Measurements from ENCODE around the gene TRPM2.

TRPM2 gene

DNA sequence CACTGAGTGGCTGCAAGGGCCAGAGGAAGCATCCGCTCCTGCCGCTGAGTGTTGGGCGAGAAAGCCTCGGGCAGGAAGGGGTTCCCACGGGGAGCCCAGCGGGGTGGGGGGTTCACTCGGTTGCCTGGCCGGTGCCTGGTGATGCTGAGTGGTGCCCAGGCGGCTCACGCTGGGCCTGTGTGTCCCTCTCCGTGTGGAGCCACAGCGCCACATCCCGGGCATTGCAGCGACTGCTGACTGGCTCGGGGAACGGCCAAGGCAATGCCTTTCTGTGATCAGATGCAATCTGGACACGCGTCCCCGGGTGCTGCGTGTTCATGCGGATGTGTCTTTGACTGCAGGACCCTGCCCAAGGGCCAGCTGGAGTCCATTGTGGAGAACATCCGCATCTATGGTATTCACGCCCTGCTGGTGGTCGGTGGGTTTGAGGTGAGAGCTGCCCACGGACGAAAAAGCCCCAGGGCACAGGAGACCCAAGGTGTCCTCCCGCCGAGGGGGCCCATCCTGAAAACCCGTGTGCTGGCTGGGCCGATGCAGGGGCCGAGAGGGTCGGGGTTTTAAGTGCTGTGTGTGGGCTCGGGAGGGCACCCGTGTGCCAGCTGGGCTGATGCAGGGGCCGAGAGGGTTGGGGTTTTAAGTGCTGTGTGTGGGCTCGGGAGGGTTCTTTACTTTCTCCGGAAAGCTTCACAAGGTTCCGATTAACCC lies 30.6 kb upstream of the TRPM2 start:
- DNase-seq (ENCODE audit: low read depth in 2 of 2, low spot score in 1 of 2), result no peak

DNA sequence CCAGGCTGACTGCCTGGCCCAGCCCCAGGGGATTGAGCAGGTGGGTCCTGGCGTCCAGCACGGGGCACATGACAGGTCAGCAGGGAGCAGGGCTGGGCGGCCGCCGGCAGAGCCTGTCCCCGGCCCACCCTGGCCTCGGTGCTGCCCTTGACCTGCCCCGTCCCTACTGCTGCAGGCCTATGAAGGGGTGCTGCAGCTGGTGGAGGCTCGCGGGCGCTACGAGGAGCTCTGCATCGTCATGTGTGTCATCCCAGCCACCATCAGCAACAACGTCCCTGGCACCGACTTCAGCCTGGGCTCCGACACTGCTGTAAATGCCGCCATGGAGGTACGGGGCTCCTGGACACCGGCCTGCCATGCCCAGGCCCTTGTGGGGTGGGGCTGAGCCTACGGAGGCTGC lies 29.8 kb upstream of the TRPM2 start:
- DNase-seq (ENCODE audit: low read depth in 2 of 2, low spot score in 1 of 2), result no peak

DNA sequence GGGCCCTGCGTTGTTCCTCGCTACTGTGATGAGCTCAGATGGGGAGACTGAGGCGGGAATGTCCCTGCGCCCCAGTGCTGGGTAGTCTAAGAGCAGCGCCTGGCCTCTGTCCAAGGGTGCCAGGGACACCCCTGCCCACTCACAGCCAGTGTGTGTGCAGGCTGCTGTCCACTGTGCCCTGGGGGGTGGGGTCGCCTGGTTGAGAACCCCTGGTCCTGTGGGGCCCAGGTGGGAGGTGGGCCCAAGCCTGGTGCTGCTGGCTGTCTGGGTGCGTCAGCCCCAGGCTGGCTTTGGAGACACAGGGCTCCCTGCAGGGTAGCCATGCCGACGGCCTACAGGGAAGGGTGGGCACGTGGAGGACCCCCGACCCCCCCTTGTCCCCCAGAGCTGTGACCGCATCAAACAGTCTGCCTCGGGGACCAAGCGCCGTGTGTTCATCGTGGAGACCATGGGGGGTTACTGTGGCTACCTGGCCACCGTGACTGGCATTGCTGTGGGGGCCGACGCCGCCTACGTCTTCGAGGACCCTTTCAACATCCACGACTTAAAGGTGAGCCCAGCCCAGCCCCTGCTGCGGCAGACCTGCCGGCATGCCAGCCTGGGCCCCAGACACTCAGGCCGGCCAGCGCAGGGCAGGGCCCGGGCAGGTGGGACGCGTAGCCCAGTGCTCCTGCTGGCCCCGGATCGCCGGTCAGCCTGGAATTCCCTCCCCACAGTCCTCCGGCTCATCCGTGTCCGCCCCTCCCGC lies 29.1 kb upstream of the TRPM2 start:
- no peak for DNase-seq (ENCODE audit: low read depth in 2 of 2, low spot score in 1 of 2)

DNA sequence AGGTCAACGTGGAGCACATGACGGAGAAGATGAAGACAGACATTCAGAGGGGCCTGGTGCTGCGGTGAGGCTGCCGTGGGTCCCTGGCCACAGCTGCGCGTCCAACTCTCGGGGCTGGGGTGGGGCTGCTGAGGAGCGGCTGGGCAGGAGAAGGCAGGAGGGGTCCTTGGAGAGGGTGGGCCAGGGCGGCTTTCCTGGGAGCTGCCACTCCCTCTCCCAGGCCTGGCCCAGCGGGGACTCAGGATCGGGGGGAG lies 28.6 kb upstream of the TRPM2 start:
- DNase-seq (ENCODE audit: low read depth in 2 of 2, low spot score in 1 of 2), result no peak

DNA sequence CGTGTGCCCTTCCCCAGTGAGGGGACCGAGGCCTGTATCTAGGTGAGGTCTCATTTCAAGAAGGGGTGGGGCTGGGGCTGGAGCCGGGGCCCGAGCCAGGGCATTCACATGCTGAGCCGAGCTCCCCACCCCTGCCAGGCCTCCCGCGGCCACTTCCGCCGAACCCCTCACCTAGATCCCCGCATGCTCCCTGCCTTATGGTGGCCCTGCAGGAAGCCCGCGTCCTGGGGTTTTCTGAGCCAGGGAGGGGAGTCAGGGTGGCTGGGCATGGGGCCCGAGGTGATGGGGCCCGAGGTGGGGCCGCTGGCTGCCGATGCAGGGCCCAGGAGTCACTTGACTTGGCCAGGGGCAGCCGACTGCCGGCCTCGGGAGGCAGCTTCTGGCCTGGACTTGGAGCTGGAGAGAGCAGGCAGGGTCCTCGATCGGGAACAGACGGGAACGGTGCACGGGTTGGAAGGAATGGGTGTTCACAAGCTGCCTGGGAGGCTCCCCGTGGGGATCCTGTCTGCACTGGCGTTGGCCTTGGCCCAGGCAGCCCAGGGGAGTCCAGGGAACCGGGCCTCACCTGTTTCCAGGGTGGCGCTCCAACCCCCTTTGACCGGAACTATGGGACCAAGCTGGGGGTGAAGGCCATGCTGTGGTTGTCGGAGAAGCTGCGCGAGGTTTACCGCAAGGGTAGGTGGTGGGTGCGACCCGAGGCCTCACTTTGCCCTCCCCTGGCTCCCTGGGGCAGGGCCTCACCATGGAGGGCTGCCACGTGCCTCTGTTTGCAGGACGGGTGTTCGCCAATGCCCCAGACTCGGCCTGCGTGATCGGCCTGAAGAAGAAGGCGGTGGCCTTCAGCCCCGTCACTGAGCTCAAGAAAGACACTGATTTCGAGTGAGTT lies 27.8 kb upstream of the TRPM2 start:
- DNase-seq (ENCODE audit: low read depth in 2 of 2, low spot score in 1 of 2), result no peak

DNA sequence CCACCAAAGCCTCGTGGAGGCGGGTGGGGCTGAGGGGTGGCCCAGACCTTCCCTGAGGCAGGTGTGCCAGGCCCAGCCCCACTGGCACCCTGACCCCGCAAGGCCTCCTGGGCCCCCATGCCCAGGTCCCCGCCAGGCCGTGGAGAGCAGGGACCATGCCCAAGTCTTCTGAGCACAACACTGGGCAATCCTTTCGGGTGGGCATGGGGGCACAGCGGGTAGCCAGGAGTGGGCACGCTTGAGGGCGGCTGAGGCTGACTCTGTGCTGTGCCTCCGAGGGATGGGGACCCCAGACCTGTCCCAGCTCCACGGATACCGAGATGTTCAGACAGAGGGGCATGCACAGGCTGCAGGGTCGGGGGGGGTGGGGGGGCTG lies 27.2 kb upstream of the TRPM2 start:
- no peak for DNase-seq (ENCODE audit: low read depth in 2 of 2, low spot score in 1 of 2)

DNA sequence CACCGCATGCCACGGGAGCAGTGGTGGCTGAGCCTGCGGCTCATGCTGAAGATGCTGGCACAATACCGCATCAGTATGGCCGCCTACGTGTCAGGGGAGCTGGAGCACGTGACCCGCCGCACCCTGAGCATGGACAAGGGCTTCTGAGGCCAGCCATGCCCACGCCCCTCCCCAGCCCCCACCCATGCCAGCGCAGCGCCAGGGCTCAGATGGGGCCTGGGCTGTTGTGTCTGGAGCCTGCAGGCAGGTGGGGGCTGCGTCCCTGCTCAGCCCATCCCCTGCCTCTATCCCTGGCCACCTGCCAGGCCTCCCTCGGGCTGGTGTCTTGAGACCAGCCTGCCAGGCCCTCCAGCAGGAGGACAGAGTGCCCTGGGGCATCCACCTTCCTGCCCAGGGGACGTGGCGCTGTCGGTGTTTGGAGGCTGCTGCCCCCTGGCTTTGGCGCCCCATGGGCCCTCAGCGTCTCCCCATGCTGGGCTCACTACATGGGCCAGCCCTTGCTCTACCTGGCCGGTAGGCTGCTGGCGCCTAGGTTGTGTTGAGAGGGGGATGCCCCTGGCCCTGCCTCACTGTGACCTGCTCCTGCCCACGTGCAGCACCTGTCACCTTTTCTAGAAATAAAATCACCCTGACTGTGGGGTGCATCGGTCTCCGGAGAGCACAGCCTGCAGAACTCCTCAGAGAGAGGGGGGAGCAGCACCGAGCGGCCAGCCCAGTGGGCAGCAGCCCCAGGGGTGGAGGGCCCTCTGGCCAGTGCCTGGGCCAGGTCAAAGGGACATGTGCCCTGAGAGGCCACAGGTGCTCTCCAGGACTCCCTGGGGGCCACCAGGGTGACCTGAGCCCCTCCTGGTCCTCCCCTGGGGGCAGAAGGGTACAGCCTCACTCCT lies 26.5 kb upstream of the TRPM2 start:
- DNase-seq (ENCODE audit: low read depth in 2 of 2, low spot score in 1 of 2), result no peak

DNA sequence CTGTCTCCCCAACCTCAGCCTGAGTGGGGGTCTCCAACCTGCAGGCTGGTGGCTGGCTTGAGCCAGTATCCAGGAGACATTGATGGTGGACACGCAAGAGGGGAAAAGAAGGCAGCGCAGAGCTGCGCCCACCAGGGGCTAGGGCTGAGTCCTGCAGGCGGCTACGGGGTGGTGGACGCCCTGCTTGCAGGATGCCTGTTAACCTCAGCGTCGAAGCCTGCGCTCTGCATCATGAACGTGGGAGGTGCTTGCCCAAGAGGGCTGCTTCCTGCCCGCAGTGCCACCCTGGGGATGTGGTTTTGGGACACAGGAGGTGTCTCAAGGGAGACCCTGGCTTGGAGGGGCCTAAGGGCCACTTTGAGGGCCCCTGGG lies 25.8 kb upstream of the TRPM2 start:
- DNase-seq (ENCODE audit: low read depth in 2 of 2, low spot score in 1 of 2), result no peak

DNA sequence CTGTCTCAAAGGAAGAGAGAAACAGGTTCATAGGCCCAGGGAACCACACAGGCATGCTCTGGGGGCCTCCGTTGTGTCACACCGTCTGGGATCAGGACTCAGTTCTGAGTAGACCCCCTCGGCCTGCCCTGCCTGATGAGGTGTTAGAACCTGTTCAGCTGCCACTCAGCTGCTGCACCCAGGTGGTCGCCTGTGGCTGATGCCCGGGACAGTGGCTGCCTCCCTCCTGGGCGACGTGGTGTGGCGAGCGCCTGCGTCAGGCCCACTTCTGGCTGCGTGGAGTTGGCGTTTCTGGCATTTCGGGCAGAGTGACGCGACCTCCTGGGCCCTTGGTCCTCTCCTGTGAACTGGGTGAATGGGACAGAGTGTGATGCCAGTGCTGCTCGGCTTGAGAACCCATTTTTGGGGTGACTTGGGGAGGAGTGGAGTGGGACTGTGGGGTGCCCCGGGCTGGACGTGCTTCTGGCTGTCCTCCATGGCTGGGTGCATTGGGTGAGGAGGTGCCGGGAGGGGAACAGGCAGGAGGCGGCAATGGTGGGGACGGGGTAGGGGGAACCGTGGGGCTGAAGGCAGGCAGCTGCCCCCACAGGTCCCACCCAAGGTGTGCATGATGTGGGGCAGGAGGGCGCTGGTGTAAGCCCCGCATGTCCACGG lies 25.1 kb upstream of the TRPM2 start:
- no peak for DNase-seq (ENCODE audit: low read depth in 2 of 2, low spot score in 1 of 2)

DNA sequence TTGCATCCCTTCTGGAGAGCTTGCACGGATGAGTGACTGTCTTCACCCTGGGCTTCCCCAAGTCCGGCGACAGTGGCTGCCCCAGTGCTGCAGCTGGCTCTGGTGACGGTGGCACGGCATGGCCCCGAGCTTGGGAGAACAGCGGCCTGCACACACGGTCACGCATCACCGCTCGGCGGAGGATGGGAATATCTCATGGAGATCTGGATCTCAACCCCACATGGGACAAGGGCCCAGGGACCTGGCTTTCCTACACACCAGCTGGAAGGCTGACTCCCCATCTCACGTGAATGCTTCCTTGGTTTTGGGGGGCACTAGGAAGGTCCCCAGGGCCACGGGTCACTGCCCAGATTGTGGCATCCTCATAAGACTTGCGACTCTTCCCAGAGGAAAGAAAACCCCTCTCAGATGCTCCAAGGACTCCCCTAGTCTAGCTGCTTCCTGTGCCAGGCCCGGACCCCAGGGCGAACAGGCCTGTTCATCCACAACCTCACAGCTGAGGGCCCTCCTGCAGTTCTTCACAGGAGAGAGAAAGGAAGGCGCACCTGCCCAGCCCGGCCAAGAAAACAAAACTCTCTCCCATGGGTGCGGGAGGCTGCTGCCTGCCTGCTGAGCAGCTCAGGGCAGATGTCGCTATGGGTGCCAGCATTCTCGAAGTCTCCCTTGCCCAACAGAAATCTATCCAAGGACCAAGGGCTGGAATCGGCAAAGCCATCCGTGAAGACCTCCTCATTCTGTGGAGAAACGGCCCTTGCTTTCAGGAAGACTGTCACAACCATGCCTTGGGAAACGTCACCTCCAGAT lies 24.1 kb upstream of the TRPM2 start:
- DNase-seq (ENCODE audit: low read depth in 2 of 2, low spot score in 1 of 2), result no peak

DNA sequence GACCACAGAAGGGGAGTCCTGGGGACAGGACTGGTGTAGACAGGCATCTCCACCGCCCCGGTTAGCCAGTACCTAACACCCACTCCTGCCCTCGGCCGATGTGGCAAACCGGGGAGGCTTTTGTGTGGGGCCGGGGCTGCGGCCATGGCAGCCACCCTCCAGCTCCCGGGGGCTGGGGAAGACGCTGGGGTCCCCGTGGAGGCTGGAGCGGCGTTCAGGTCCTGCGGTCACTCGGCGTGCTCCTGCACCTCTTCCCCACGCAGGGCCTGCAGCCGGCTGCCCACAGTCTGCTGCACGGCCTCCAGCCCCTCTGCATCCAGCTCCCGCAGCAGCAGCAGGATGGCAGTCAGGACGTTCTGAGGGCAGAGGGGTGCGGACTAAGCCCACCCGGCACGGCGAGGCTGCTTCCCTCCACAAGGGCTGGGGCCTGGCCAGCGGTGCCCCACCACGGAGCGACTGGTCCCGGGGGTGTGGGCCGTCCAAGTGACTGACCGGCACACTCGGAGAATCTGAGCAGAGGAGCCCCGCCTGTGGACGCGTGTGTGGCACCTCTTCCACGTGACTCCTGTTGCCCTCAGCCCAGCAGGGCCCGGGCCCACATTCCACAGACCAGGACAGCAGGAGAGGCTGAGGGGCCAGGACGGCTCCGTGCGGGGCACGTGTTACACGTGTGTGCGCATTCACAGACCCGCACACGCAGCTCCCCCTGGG lies 23.3 kb upstream of the TRPM2 start:
- no peak for DNase-seq (ENCODE audit: low read depth in 2 of 2, low spot score in 1 of 2)

DNA sequence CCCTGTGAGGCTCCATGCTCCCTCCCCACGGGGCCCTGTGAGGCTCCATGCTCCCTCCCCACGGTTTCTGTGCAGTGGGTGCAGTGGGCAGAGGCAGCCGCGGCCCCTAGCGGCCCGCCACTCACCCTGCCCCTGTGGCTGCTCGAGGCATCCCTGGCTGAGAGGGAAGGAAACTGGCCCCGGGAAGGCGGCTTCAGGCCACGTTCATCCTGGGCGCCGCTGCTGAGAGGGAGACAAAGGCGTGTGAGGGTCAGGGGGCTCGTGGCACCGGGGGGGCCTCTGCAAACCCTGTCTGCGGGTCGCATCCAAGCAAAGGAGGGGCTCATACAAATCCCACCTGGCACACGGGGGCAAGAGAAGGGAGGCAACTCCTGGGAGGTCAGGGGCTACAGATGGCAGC lies 22.7 kb upstream of the TRPM2 start:
- DNase-seq (ENCODE audit: low read depth in 2 of 2, low spot score in 1 of 2), result no peak

DNA sequence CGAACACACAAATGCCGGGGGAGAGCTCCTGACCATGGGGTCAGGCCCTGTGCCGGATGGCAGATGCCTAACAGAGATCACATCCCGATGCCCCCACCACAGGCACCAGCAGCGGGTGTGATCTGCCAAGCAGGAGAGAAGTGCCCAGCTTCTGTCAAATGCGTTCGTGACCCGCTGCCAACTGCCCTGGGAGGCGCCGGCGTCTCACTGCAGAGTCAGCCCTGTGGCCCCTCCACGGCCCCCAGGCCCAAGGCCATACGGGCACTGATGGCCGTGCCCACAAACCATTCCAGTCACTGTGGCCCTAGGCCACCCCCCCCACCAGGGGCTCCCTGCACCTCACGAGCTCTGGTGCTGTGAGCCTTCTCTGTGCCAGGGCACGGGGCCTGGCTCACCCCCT lies 22.2 kb upstream of the TRPM2 start:
- no peak for DNase-seq (ENCODE audit: low read depth in 2 of 2, low spot score in 1 of 2)

DNA sequence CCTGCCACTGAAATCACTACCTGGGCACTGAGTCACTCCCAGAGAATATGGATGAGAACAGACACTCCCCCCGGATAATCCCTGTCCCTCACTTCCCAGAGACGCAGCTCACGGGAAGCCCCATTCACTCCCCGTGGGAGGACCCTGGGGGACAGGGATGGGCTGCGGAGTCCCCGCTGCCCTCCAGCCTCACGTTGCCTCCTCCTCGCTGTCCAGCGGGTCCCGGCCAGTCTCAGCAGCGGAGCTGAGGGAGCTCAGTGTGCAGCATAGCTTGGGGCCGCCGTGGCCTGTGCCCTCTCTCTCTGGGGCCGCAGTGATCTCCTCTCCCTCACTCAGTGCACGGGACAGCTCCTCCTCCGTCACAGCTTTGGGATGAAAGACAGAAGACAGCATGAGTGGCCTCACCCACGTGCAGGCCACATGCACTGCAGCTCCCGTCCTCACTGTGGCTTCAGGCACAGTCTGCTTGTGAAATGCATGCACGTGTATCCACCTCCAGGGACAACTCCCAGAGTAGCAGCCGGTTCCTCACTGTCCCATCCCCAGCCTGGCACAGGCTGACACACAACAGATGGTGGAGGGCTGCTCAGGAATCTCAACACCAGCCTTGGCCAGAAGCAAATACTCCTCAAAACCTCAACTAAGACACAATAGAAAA lies 21.6 kb upstream of the TRPM2 start:
- DNase-seq (ENCODE audit: low read depth in 2 of 2, low spot score in 1 of 2), result no peak

DNA sequence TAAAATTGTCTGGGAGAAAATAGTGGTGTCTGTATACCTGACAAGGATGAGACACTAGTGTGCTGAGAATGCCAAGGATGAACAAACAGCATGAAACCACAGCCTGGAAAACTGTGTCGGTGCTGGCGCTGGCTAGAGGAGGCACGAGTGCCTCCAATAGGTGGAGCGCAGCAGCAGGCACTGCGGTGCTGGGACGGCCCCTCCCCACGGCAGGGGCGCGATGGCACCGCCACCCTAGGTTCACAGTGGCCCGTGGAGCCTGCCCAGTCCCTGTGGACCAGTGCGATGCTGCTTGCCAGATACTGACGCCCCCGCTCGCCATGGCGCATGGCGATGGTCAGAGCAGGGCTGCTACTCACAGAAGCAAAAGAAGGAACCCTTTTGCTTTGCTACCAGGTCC lies 21.0 kb upstream of the TRPM2 start:
- DNase-seq (ENCODE audit: low read depth in 2 of 2, low spot score in 1 of 2), result no peak

DNA sequence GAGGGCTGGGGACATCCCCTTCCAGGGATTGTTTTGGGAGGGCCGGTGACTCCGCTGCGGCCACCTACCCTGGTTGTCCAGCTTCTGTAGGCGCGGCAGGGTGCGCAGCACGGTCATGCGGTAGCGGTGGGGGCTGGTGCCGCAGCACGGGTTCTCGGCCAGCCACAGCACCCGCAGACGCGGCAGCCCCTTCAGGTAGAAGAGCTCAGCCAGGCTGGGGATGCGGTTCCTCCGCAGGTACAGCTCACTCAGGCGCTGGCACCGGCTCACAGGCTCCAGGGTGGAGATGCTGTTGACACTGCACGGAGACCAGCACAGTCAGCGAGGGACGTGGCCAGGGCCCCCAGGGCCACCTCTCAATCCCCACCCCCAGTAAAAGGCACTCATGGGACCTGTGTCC lies 20.5 kb upstream of the TRPM2 start:
- no peak for DNase-seq (ENCODE audit: low read depth in 2 of 2, low spot score in 1 of 2)

DNA sequence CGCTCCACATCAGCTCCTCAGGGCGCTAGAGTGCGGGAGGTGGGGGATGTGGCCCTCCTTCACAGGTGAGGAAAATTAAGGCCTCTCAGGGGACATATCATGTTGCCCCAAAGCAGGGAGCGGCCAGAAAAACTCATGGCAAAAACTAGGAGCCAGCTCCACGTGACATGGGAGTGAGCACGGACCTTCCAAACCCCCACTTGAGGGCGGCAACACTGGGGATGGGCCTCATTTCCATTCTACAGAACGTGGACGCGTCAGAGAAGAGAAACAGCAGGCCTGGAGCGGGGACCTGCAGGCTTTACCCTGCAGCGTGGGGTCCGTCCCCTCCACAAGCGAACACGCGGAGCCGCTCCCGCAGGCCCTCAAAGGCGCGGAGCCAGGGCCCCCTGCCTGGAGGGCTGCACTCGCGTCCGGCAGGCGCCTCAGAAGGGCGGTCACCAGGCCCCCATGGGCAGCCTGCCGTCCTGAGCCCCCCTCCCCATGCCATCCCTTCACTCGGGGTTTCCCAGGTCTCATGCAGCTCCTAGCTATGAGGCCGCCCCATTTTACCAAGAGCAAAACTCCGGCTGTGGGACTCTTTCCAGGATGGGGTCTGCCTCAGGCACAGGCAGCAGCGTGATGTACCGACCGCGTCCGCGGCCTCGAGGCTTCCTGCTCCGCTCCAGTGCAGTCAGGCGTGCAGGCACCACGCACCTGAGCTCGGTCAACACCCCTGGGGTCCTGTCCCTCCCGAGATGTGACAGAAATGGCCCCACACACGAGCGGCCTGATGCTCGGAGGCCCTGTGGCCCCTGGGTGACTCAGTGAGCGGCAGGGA lies 19.7 kb upstream of the TRPM2 start:
- DNase-seq (ENCODE audit: low read depth in 2 of 2, low spot score in 1 of 2), result no peak
